H7 (cell line): ENCODE results near the gene KCNJ10. TPM values are rescaled to one million over a fixed set of nuclear protein-coding genes. Genes with fewer than 3 reads are reported as not detected.
A peak's percentile ranks its signal among the peaks of the same experiment; 100 is the strongest.

ENCODE experiments used
- DNase-seq: peaks from one replicate; pipeline ENCODE4 v3.0.0; 2012
- H3K27me3 ChIP-seq: 2 replicates; pipeline ENCODE4 v1.6.0; 2011; ENCODE audit warnings: mild to moderate bottlenecking, low read length; ENCODE audit not compliant: control insufficient read depth, insufficient read depth
- H3K36me3 ChIP-seq: replicated peaks from 2 replicates; pipeline ENCODE4 v1.5.1; 2011; ENCODE audit warnings: low read length; ENCODE audit not compliant: control insufficient read depth, insufficient read depth
- H3K4me3 ChIP-seq: 2 replicates; pipeline ENCODE4 v1.5.1; 2011; ENCODE audit warnings: low read depth, mild to moderate bottlenecking, control low read depth, low read length, moderate library complexity; ENCODE audit not compliant: insufficient read depth
- total RNA-seq: library from RNA; depleted of rRNA; stranded (reverse); fragments of >200 nt; shearing (Covaris generic); gene quantifications from 2 replicates; pipeline ENCODE4 v1.2.3, GENCODE V29; 2014

The KCNJ10 gene
- total RNA-seq, 1 experiment from 2014 or later: not detected

- no peaks in the 10 kb centered on the region for H3K27me3 ChIP-seq
- H3K4me3 ChIP-seq: no peak overlapping the region
- DNase-seq: no peak
- H3K36me3 ChIP-seq: no peaks in the 10 kb centered on the region
Observed at GRCh38 chr1:160105155-160105554, 35.2 kb upstream of the KCNJ10 start.

DNA sequence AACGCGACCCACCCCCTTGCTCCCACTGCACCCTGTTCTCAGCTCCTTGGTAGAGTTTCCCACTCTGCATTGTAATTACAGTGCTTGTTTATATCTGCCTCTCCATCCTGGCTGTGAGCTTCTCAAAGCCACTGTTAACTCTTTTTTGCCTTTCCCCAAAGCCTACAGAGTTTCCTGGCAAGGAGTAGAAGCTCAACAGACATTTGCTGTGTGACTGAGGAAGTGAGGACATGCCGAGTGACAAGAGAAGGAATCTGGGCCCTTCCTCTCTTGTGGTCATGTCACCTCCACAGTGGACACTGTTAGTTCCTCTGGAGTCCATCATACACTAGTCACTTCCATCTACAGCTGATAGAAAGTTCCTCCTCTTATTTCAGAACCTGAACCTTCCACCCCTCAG is 34.5 kb upstream of the KCNJ10 start:
- H3K4me3 ChIP-seq: no peak overlapping the region
- DNase-seq: no peak
- no peaks in the 10 kb centered on the region for H3K36me3 ChIP-seq
- H3K27me3 ChIP-seq: no peaks in the 10 kb centered on the region; the same call in 1 of the 2 replicates

GRCh38 chr1:160103658-160104408 is 33.9 kb upstream of the KCNJ10 start:
- H3K36me3 ChIP-seq: no peaks in the 10 kb centered on the region
- H3K27me3 ChIP-seq: no peaks in the 10 kb centered on the region; the same call in 1 of the 2 replicates
- H3K4me3 ChIP-seq: no peak overlapping the region
- DNase-seq: no peak

- no peaks in the 10 kb centered on the region for H3K36me3 ChIP-seq
- no peak for DNase-seq
- no peak overlapping the region for H3K4me3 ChIP-seq
- H3K27me3 ChIP-seq: no peaks in the 10 kb centered on the region; the same call in 1 of the 2 replicates
Observed at GRCh38 chr1:160101717-160102522, 32.0 kb upstream of the KCNJ10 start.

- peak; percentile 95 for DNase-seq
- H3K36me3 ChIP-seq: no peaks in the 10 kb centered on the region
- no peak overlapping the region for H3K4me3 ChIP-seq
- no peaks in the 10 kb centered on the region; the same call in 1 of the 2 replicates for H3K27me3 ChIP-seq
Observed at GRCh38 chr1:160101037-160101716, 31.2 kb upstream of the KCNJ10 start.

DNA sequence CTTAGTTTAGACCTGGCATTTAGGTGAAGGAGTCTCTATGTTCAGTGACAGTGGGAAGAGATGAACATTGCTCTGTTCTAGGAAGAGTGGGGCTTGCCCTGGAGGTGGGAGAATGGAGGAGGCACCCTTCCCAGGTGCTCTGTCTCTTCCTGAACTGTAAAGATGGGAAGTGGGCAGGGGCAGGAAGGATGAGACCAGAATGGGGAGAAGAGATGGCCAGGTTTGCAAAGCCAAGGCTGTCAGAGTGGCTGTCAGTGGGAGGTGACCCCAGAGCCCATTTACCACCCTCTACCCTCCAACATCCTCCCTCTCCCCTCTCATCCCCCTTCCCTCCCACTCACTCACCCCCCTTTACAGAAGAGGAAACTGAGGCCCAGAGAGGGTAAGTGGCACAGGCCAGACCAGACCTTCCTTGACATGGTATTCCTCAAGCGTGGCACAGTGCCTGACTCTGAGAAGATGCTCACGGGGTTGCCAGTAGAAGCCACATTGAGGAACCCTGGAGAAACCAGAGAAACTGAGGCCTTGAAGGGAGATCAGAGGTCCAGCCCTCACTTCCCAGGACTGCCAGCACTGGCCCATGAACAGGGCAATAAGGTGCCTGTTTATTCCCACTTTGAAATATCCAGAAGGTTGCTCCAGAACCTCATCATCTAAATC is 29.9 kb upstream of the KCNJ10 start:
- no peak for DNase-seq
- Histone ChIP-seq H3K36me3 (no peaks in the 10 kb centered on the region), H3K27me3 (no peaks in the 10 kb centered on the region; the same call in 1 of the 2 replicates), H3K4me3 (no peak overlapping the region)

DNA sequence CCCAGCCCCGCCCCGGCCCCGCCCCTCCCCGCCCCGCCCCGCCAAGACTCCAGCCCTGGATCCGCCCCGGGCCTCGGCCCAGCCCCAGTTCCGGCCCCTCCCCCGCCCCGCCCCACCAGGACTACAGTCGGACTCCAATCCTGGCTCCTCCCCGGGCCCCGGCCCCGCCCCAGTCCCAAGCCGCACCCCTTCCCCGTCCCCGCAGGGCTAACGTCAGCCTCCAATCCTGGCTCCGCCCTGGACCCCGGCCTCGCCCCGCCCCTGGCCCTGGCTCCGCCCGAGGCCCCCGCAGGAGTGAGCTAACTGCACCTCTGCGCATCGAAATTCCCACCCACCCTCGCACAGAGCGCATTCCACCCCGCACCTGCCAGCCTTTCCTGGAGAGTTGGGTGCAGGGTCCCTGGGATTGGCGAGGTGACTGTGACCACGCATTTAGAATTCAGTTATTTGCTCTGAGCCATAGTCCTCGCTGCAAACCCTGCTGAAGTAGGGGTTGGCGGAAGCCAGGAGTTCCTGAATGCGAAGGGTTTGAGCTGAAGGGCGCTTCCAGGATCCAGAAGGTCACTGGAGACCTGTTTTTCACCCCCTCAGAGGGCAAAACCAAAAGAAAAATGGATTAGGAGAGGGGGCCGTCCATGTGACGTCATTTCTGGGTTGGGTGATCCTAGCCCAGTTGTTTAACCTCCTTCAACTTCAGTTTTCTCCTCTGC is 29.0 kb upstream of the KCNJ10 start:
- DNase-seq: peak; percentile 100
- H3K36me3 ChIP-seq: peaks cover 4% of the 10 kb centered on the region; the same call in 1 of the 2 replicates
- H3K27me3 ChIP-seq: no peaks in the 10 kb centered on the region; the same call in 1 of the 2 replicates
- H3K4me3 ChIP-seq: peak overlapping the region; percentile 47

DNA sequence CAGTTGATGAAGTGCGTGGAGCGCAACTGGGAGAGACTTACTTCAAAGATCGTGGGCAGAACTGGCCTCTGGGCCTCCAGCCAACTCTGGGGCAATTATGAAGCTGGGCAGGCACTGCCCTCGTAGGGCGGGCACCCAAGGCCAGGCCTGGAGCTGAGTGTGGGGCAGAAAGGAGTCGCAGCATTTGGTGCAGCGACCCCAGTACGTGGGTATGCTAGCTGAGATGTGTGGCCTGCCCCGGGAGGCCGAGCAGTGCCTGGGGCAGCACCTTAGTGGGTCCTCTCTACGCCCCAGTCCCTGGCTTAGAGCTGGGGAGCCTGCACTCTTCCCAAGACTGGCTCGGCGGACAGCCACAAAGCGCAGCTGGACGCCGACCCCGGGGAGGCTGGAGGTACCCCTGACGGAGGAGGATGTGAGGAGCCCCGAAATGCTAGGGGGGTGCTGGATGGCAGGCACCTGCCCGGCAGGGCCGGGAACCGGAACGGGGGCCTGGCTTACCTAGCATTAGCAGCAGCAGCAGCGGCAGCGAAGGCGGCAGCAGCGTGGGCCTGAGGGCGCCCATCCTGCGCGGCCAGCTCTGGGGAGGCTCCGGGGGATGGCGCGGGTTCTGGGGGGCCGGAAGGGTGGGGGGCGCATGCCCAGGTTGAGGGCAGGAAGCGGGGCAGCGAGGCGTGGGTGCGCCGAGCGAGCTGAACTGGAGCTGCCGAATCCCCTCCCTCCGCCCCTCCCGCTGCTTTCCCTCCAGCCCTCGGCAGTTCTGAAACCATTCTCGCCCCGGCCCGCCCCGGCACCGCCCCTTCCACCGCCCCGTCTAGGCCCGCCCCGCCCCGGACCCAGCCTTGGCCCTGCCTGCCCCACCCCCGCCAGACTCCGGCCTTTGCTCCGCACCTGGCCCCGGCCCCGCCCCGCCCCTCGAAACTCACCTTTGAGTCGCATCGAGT is 28.2 kb upstream of the KCNJ10 start, which contains the start of gene IGSF8:
Gene IGSF8 (minus strand): TSS at position 709 of the 941 bp plus-strand sequence. CDS start 147 bp downstream, at position 562.
- peaks cover 4% of the 10 kb centered on the region; the same call in 1 of the 2 replicates for H3K36me3 ChIP-seq
- DNase-seq: peak; percentile 98

GRCh38 chr1:160097151-160097910 is 27.4 kb upstream of the KCNJ10 start:
- H3K27me3 ChIP-seq: no peaks in the 10 kb centered on the region; the same call in 1 of the 2 replicates
- peaks cover 4% of the 10 kb centered on the region for H3K36me3 ChIP-seq
- H3K4me3 ChIP-seq: peak overlapping the region; percentile 70
- DNase-seq: no peak

More for the DNA sequence above, 28.2 kb upstream of the KCNJ10 start, which contains the start of gene IGSF8:
- Histone ChIP-seq H3K27me3 (no peaks in the 10 kb centered on the region; the same call in 1 of the 2 replicates), H3K4me3 (peak within 1 kb of the TSS; percentile 70)

GRCh38 chr1:160096274-160097116 is 26.5 kb upstream of the KCNJ10 start:
- no peak overlapping the region for H3K4me3 ChIP-seq
- no peak for DNase-seq
- peaks cover 8% of the 10 kb centered on the region for H3K36me3 ChIP-seq
- no peaks in the 10 kb centered on the region; the same call in 1 of the 2 replicates for H3K27me3 ChIP-seq

GRCh38 chr1:160095382-160096105 is 25.6 kb upstream of the KCNJ10 start:
- peak; percentile 90 for DNase-seq
- Histone ChIP-seq H3K36me3 (peaks cover 10% of the 10 kb centered on the region), H3K27me3 (no peaks in the 10 kb centered on the region; the same call in 1 of the 2 replicates), H3K4me3 (no peak overlapping the region)
